OCI-LY3 (cell line): ENCODE data around the gene JARID2.

Source experiments
- EZH2phosphoT487 ChIP-seq: fragments of 200-600 bp; shearing (Covaris generic); IDR thresholded peaks from 2 replicates; pipeline ENCODE4 v1.6.1; 2018; ENCODE audit warnings: antibody characterized with exemption, mixed run types, low read depth
- TF ChIP-seq, protein P1 (sequence below): fragments of 200-600, 300-600 bp; sonication (generic); IDR thresholded peaks from 2 replicates; pipeline ENCODE4 v1.5.1; 2014; ENCODE audit warnings: antibody characterized with exemption, low read length, low read depth

DNA sequence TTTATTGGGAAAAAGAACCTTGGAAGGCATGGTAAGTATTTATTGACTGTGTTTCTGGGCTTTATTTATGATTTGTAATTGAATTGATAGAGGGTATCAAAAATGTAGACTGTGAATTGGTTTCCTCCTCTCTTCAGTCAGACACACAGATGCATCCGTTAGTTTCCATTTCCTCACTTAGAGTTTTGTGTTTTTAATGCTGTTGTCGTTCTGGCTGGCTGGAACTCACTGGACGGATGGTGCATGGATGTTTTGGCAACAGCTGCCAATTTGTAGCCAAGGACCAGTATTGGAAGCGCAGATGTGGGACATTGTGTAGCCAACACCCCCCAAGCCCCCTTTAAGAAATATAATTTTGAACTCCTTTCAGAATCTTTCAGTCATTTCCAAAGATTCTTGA, 134.5 kb downstream of the JARID2 start:
- TF ChIP-seq, protein P1, sequence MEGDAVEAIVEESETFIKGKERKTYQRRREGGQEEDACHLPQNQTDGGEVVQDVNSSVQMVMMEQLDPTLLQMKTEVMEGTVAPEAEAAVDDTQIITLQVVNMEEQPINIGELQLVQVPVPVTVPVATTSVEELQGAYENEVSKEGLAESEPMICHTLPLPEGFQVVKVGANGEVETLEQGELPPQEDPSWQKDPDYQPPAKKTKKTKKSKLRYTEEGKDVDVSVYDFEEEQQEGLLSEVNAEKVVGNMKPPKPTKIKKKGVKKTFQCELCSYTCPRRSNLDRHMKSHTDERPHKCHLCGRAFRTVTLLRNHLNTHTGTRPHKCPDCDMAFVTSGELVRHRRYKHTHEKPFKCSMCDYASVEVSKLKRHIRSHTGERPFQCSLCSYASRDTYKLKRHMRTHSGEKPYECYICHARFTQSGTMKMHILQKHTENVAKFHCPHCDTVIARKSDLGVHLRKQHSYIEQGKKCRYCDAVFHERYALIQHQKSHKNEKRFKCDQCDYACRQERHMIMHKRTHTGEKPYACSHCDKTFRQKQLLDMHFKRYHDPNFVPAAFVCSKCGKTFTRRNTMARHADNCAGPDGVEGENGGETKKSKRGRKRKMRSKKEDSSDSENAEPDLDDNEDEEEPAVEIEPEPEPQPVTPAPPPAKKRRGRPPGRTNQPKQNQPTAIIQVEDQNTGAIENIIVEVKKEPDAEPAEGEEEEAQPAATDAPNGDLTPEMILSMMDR = no peak
- no peak for TF ChIP-seq EZH2phosphoT487
